ENCODE measurements around the gene KATNAL2.

KATNAL2 gene

GRCh38 chr18:46917108-46917802 is at the start of gene KATNAL2, which contains the start of gene PIAS2:
KATNAL2 (plus strand) TSS chr18:46917602; CDS start chr18:46946873, 29,271 bp downstream.
PIAS2 (minus strand) TSS chr18:46917507; CDS start chr18:46917345, 162 bp downstream.
- peak; percentile 73 to 76 for DNase-seq

GRCh38 chr18:46868169-46868921 is 49.1 kb upstream of the KATNAL2 start:
- DNase-seq, result no peak

DNA sequence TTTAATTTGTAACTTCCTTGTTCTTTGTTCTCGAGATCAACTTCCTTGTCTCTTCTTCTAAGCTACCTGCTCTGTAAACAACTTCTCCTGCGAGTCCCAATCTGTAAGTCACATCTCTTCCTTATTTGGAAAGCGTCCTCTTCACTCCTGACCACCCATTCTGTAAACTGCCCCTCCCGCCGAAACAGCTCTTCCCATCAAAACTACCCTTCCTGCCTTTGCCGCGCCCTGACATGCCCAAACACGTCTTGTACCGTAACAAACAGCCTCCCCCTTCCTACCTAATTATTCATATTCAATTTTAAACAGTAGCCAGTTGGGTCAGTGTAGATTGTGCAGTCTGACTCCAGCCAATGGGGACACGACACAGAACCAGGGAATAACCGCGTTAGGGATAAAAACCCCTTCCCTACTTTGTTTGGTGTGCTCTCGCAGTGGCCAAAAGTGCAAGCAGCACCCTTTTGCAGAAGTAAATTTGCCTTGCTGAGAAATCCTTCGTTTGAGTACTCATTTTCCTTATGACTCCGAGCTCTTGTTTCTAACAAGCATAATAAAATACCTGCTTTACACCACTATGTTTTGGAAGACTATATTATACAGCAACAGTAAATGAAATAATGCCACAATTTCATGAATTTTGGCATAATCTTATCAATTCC is 39.9 kb upstream of the KATNAL2 start:
- DNase-seq, result no peak

DNA sequence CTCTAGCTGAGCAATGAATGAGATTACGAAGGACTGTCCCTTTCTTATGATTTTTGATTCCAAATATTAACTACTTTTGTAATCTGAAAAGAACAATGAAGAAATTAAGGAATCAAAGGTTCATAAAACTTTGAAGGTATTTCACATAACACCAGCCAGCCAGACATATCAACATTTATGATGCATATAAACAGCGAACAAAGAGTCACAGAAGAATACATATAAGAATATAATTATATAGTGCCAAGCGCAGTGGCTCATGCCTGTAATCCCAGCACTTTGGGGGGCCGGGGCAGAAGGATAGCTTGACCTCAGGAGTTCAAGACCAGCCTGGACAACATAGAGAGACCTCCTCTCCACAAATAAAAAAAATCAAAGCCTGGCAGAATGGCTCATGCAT is 34.2 kb upstream of the KATNAL2 start:
- no peak for DNase-seq

GRCh38 chr18:46886893-46887292 is 30.5 kb upstream of the KATNAL2 start:
- DNase-seq, result no peak

GRCh38 chr18:46888965-46889364 is 28.4 kb upstream of the KATNAL2 start:
- DNase-seq, result no peak

GRCh38 chr18:46891742-46892214 is 25.6 kb upstream of the KATNAL2 start:
- DNase-seq, result no peak

- DNase-seq, result no peak
These were observed 24.6 kb upstream of the KATNAL2 start for GRCh38 chr18:46892842-46893241.

GRCh38 chr18:46893360-46893759 is 24.0 kb upstream of the KATNAL2 start:
- DNase-seq, result no peak

- DNase-seq, result no peak
These were observed 23.3 kb upstream of the KATNAL2 start for GRCh38 chr18:46894124-46894523.

- DNase-seq, result no peak
These were observed 18.0 kb upstream of the KATNAL2 start for GRCh38 chr18:46899274-46899948.

- no peak for DNase-seq
These were observed 14.0 kb upstream of the KATNAL2 start for GRCh38 chr18:46903406-46903805.

- no peak for DNase-seq
These were observed 7.9 kb upstream of the KATNAL2 start for GRCh38 chr18:46909497-46909896.

- DNase-seq, result no peak
These were observed 6.5 kb upstream of the KATNAL2 start for GRCh38 chr18:46910856-46911255.

DNA sequence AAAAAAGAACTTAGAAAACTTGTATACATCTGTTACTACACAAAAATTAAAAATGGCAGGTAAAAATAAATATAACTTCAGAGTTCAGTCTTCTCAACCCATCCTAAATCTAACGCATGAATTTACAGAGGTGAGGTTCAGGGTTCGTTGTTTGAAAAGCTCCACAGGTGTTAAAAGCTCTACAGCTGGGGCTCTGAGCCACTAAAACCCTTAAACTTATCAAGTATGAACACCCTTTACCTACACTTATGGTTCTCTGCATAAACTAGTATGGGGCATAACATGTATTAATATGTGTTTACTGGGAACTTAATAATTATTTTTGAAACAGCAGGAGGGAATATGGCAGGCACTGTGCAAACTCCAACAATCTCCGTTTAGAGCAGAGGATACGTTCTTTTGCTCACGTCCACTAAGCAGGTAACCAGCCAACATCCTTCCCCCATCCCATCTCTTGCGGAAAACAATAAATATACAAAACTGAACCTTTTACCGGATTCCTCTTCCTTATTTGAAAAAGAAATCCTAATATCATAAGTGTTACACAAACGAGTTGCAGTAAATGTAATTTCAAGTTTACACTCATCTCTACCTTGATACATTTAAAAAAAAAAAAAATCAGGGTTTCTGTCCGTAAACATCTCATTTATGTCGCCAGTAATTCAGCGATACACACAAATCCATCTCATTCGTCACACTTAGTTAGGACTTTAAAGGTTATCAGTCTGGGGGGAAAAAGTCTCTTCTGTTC is 1.4 kb upstream of the KATNAL2 start:
- DNase-seq, result no peak

DNA sequence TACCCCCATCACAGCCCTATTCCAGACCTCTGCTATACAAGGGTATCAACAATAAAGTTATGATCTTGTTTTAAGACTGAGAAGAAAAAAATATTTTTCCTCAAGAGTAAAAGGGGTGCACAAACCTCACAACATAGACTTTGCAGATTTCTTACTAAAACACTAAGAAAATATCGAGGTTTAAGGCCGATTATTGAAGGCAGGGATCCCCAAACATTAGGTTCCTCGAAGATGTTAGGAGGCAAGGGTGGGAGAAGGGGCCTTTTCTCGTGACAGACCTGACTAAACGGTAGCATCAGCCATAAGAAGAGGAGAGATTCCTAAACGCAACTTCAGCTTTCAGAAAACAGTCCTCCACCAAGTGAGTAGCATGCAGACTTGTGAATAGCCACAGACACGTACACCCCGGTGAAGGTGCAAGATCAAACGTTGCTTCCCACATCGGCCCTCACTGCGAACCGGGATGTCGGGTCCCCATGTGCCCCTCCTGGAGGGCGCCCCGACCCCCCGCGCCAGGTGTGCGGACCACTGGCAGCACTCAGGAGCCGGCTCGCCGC is 773 bp upstream of the KATNAL2 start:
- DNase-seq, result peak in 1 of 2 experiments; percentile 27

DNA sequence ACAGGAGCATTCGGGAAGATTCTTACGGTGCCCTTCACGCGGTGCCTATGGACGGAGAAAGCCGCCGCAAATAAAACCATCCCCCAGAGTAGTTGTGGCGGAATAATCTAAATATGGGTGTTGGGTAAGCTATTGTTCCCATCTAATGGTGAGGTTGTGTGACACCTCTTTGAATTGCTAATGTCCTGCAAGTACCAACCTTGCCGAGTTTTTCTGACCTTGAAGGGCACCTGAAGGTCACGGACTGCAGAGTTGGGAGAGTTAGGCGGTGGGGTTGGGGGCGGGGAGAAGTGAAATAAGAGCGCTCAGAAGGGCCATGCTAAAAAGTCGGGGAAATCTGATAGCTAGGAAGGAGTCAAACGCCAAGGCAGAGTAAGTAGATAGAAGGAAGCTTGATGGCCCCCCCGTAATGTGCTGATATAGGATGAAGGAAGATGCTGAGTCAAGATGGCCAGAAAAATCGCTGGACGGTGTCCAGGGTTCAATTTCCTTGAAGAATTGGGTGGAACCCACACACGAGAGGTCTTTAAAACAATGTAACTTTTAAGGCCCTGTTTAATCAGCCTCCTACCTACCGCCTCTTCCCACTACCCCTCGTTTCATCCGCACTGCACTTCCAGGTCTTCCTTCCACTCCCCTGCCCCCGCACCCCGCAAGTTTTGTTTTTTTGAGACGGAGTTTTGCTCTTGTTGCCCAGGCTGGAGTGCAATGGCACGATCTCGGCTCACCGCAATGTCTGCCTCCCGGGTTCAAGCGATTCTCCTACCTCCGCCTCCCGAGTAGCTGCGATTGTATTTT is 600 bp downstream of the KATNAL2 start:
- no peak for DNase-seq

- no peak for DNase-seq
These were observed 2.7 kb downstream of the KATNAL2 start for GRCh38 chr18:46920067-46920466.

DNA sequence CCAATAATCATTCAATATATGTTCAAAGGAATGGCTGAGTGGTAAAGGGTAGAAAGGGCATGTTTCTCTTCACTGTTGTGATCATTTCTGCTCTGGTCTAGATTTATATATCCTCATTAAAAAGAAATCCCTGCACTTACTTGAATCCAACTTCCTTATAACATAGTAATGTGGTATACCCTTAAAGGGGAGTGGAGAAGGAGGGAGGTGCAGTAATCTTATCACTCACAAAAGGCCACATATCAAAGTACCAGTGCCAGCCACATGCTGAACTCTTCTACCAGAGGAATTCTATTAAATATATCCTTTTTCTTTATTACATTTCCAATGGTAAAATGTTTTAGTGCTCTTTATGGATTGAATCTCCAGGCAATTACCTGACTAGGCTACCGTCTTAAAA is 3.3 kb downstream of the KATNAL2 start:
- DNase-seq, result no peak

- DNase-seq, result no peak
These were observed 22.0 kb downstream of the KATNAL2 start for GRCh38 chr18:46939337-46939963.

Data from stimulated activated CD4-positive, alpha-beta T cell treated with anti-CD3 and anti-CD28 coated beads, Interleukin-4, amount 100 ng/mL, for 4 hours (primary cell).